GM12878 (cell line): ENCODE measurements around the gene VAV2. TPM values are rescaled to one million over a fixed set of nuclear protein-coding genes. Genes with fewer than 3 reads are reported as not detected.

ENCODE experiments used
- ATAC-seq: fragments of 200-7000 bp; cut with Tn5 transposase; 3 replicates; pipeline ENCODE4 v1.9.1; 2020; ENCODE audit warnings: mild to moderate bottlenecking, moderate library complexity
- BruUV-seq: library from RNA; stranded (reverse); fragments of 400-500 nt; replicated peaks from 2 replicates; lab custom pipeline; 2021; lab: Mats Ljungman, UMichigan
- CTCF ChIA-PET: fragments of 300-600 bp; sonication (Branson Sonifier 250); formaldehyde crosslinking; extraction: SDS; loops from one replicate; lab custom pipeline; 2021; ENCODE audit warnings: inconsistent platforms; lab: Yijun Ruan, JAX
- POLR2A ChIA-PET: fragments of 350-600 bp; formaldehyde crosslinking; extraction: SDS; loops from one replicate; lab custom pipeline; 2021; ENCODE audit warnings: inconsistent platforms; lab: Charles Lee
- RAD21 ChIA-PET: fragments of 300-600 bp; sonication (Branson Sonifier 250); formaldehyde crosslinking; loops from one replicate; lab custom pipeline; 2023; ENCODE audit warnings: antibody characterized with exemption; ENCODE audit not compliant: unreplicated experiment; lab: Charles Lee
- SMC1A ChIA-PET: fragments of 300-600 bp; sonication (Branson Sonifier 250); formaldehyde crosslinking; loops from one replicate; lab custom pipeline; 2023; ENCODE audit not compliant: unreplicated experiment, uncharacterized antibody; lab: Charles Lee
- DNase-seq: peaks from one replicate; pipeline ENCODE4 v3.0.0-alpha.2; 2011; ENCODE audit warnings: low read depth, low spot score
- FAIRE-seq: peaks from 3 replicates; lab custom pipeline; 2011; peaks lifted over from hg19 to GRCh38; lab: Jason Lieb, UNC
- H2AFZ ChIP-seq: 2 replicates; pipeline ENCODE4 v1.6.0; 2011; ENCODE audit warnings: low read depth, low read length, control low read depth; ENCODE audit not compliant: control insufficient read depth
- H3K27ac ChIP-seq: 2 replicates; pipeline ENCODE4 v1.5.1; 2011; ENCODE audit warnings: control low read depth; ENCODE audit not compliant: control insufficient read depth, insufficient read depth
- H3K27me3 ChIP-seq, 2 experiments: replicated peaks in 1 of 2; 2 replicates each; pipeline versions ENCODE4 v1.6.0 to v1.6.1; 2011; ENCODE audit warnings: low read length in 1 of 2; ENCODE audit not compliant: control insufficient read depth in 2 of 2, insufficient read depth in 2 of 2
- H3K36me3 ChIP-seq, 2 experiments: 2 replicates each; pipeline ENCODE4 v1.5.1; 2011; ENCODE audit warnings: low read length in 1 of 2; ENCODE audit not compliant: control insufficient read depth in 2 of 2, insufficient read depth in 2 of 2
- H3K4me1 ChIP-seq: 2 replicates; pipeline ENCODE4 v1.6.1; 2011; ENCODE audit warnings: mild to moderate bottlenecking, low read length, moderate library complexity, mixed read lengths; ENCODE audit not compliant: control insufficient read depth, insufficient read depth
- H3K4me2 ChIP-seq: 2 replicates; pipeline ENCODE4 v1.6.0; 2011; ENCODE audit warnings: control low read depth; ENCODE audit not compliant: control insufficient read depth, insufficient read depth
- H3K4me3 ChIP-seq: fragments of 200-600 bp; sonication (generic); 2 replicates; pipeline ENCODE4 v1.5.1; 2016
- H3K79me2 ChIP-seq: 2 replicates; pipeline ENCODE4 v1.6.0; 2011; ENCODE audit warnings: low read length; ENCODE audit not compliant: control insufficient read depth, insufficient read depth
- H3K9ac ChIP-seq: 2 replicates; pipeline ENCODE4 v1.8.0; 2011; ENCODE audit warnings: low read length, control low read depth, mixed read lengths; ENCODE audit not compliant: control insufficient read depth, insufficient read depth
- H3K9me3 ChIP-seq: replicated peaks from 3 replicates; pipeline ENCODE4 v1.5.1; 2011; ENCODE audit warnings: mild to moderate bottlenecking, low read length; ENCODE audit not compliant: control insufficient read depth, insufficient read depth
- H4K20me1 ChIP-seq: 2 replicates; pipeline ENCODE4 v1.6.0; 2011; ENCODE audit not compliant: control insufficient read depth, insufficient read depth
- BACH1 ChIP-seq: fragments of 450-650 bp; IDR thresholded peaks from 2 replicates; pipeline ENCODE4 v1.6.1; 2017; ENCODE audit warnings: mild to moderate bottlenecking, borderline replicate concordance
- BRCA1 ChIP-seq: IDR thresholded peaks from 2 replicates; pipeline ENCODE4 v1.6.1; 2011; ENCODE audit warnings: low read depth, low read length, improper control_type of control experiment
- CBFB ChIP-seq: IDR thresholded peaks from 2 replicates; pipeline ENCODE4 v1.6.1; 2016; ENCODE audit warnings: antibody characterized with exemption, low read depth
- CREB1 ChIP-seq: IDR thresholded peaks from 2 replicates; pipeline ENCODE4 v1.6.1; 2012; ENCODE audit warnings: low read depth, mild to moderate bottlenecking, inconsistent platforms
- ELK1 ChIP-seq: IDR thresholded peaks from 2 replicates; pipeline ENCODE4 v1.6.1; 2012; ENCODE audit warnings: low read depth, low read length, improper control_type of control experiment
- EP300 ChIP-seq, 2 experiments: fragments of 150-350 bp in 1 of 2; IDR thresholded peaks; 2 replicates each; pipeline ENCODE4 v1.6.1; 2011 to 2012; ENCODE audit warnings: low read depth in 2 of 2, low read length in 2 of 2, borderline replicate concordance in 1 of 2, improper control_type of control experiment in 1 of 2, inconsistent platforms in 1 of 2; ENCODE audit not compliant: control insufficient read depth in 1 of 2
- IRF4 ChIP-seq: IDR thresholded peaks from 2 replicates; pipeline ENCODE4 v1.6.1; 2011; ENCODE audit warnings: low read depth, low read length
- MTA2 ChIP-seq: fragments of 450-650 bp; IDR thresholded peaks from 2 replicates; pipeline ENCODE4 v1.6.1; 2016; ENCODE audit warnings: low read depth, mild to moderate bottlenecking, moderate library complexity
- PAX5 ChIP-seq: IDR thresholded peaks from 2 replicates; pipeline ENCODE4 v1.6.1; 2011; ENCODE audit warnings: low read depth, low read length, borderline replicate concordance
- PBX3 ChIP-seq: IDR thresholded peaks from 2 replicates; pipeline ENCODE4 v1.6.1; 2011; ENCODE audit warnings: mild to moderate bottlenecking, low read depth, low read length, moderate library complexity; ENCODE audit not compliant: insufficient replicate concordance
- RAD51 ChIP-seq: fragments of 450-650 bp; IDR thresholded peaks from 2 replicates; pipeline ENCODE4 v1.6.1; 2016; ENCODE audit warnings: moderate library complexity, mild to moderate bottlenecking, inconsistent platforms
- RCOR1 ChIP-seq: conservative IDR thresholded peaks from 2 replicates; pipeline ENCODE4 v1.6.1; 2012; ENCODE audit warnings: low read depth, low read length, improper control_type of control experiment
- USF1 ChIP-seq: IDR thresholded peaks from 2 replicates; pipeline ENCODE4 v1.6.1; 2011; ENCODE audit warnings: borderline replicate concordance, low read depth, mild to moderate bottlenecking, moderate library complexity, mixed read lengths, low read length; ENCODE audit not compliant: insufficient read depth; ENCODE audit errors: extremely low read length
- WRNIP1 ChIP-seq: IDR thresholded peaks from 2 replicates; pipeline ENCODE4 v1.6.1; 2011; ENCODE audit warnings: low read depth, low read length, improper control_type of control experiment, borderline replicate concordance
- ZNF217 ChIP-seq: fragments of 450-650 bp; IDR thresholded peaks from 2 replicates; pipeline ENCODE4 v1.6.1; 2017; ENCODE audit warnings: antibody characterized with exemption, mild to moderate bottlenecking
- ZNF592 ChIP-seq: fragments of 450-650 bp; IDR thresholded peaks from 2 replicates; pipeline ENCODE4 v1.6.1; 2017; ENCODE audit warnings: mild to moderate bottlenecking, moderate library complexity
- ZNF622 ChIP-seq: fragments of 450-650 bp; IDR thresholded peaks from 2 replicates; pipeline ENCODE4 v1.6.1; 2017; ENCODE audit warnings: mild to moderate bottlenecking, inconsistent platforms
- WGBS: methylation state at CpG from one replicate; pipeline ENCODE4 v1.1.6; 2016; ENCODE audit warnings: low lambda C conversion rate; ENCODE audit not compliant: insufficient replicate concordance, insufficient coverage; ENCODE audit errors: missing lambda C conversion rate; 5-methylcytosine and 5-hydroxymethylcytosine counted together
- in situ Hi-C: fragments of 300-500 bp; cut with MboI; formaldehyde crosslinking; loops from 9 replicates; pipeline ENCODE4 v1.14.3; 2018; ENCODE audit warnings: mixed read lengths
- intact Hi-C: fragments of 100-400 bp; cut with micrococcal nuclease; formaldehyde crosslinking; loops from one replicate; pipeline ENCODE4 v1.14.2; 2022; ENCODE audit not compliant: unreplicated experiment
- polyA plus RNA-seq, 11 experiments: library from polyadenylated mRNA; depleted of rRNA in 4 of 11; unstranded in 6 of 11; stranded (reverse) in 5 of 11; fragments of >200 nt; fragmentation: Nextera tagmentation in 4 of 11; fragmentation: Illumina TruSeq in 1 of 11; extraction: Ambion mirVana in 4 of 11; extraction: Trizol in 1 of 11; gene quantifications; 1 replicate in 1 of 11; 2 replicates in 10 of 11; pipeline versions ENCODE4 v1.2.1 to v1.2.3, GENCODE V29; 2011 to 2016; ENCODE audit warnings: inconsistent platforms in 2 of 11, missing spikeins in 2 of 11, low read depth in 1 of 11
- total RNA-seq, 4 experiments: library from RNA; depleted of rRNA in 3 of 4; stranded (reverse); fragments of >200 nt in 3 of 4; fragmentation: Illumina TruSeq in 1 of 4; extraction: Trizol in 1 of 4; gene quantifications; 2 replicates each; pipeline versions ENCODE4 v1.2.1 to v1.2.3, GENCODE V29; 2013 to 2021

The VAV2 gene
- total and polyA plus RNA-seq, 10 of the 15 experiments (the other 5 are each of a cell fraction or from before 2014, with no cell fraction given), result 0.13 to 43.9 (median 16.9) TPM

GRCh38 chr9:133939171-133939785 lies 52.8 kb downstream of the VAV2 start:
- Histone ChIP-seq H3K9ac (no peak overlapping the region), H3K9me3 (no peaks in the 10 kb centered on the region), H3K27ac (no peak overlapping the region), H3K79me2 (peaks cover 27% of the 10 kb centered on the region)
- no TSS peak for BruUV-seq
- POLR2A ChIA-PET, result no interaction called here
- 91% methylated on average over 22 of the region's 23 CpGs for WGBS
- in situ Hi-C loops, result no loop called here
- no peak for TF ChIP-seq ELK1
- TF ChIP-seq EP300 (IDR thresholded peaks at IDR 0.05; ENCODE audit: borderline replicate concordance in 1 of 2, control insufficient read depth in 1 of 2, low read depth in 2 of 2, low read length in 2 of 2), result no peak
- TF ChIP-seq ZNF622, result no peak
- no peak for TF ChIP-seq PBX3
- no peak for TF ChIP-seq RAD51
- no peak for TF ChIP-seq CBFB
- no peak for TF ChIP-seq WRNIP1
- TF ChIP-seq PAX5, result no peak
- no peak for TF ChIP-seq USF1
- no peak for TF ChIP-seq IRF4
- no peak for TF ChIP-seq ZNF592
- no peak for TF ChIP-seq BACH1
- no peak for TF ChIP-seq CREB1
- no peak for TF ChIP-seq BRCA1
- TF ChIP-seq ZNF217, result no peak
- TF ChIP-seq RCOR1, result no peak
- TF ChIP-seq MTA2, result no peak
- TF ChIP-seq, all 136 proteins: peak for 0
- ChIA-PET SMC1A (no interaction called here), CTCF (no interaction called here), RAD21 (no interaction called here)
- no peak for ATAC-seq
- Histone ChIP-seq H3K4me1 (peaks cover 1% of the 10 kb centered on the region; the same call in 1 of the 2 replicates), H2AFZ (no peak overlapping the region), H4K20me1 (no peaks in the 10 kb centered on the region), H3K4me3 (no peak overlapping the region), H3K4me2 (no peak overlapping the region), H3K36me3 (peaks cover 5 to 12% of the 10 kb centered on the region in 2 experiments; a peak in 3 of 4 replicates), H3K27me3 (no peaks in the 10 kb centered on the region)
- no peak for FAIRE-seq
- DNase-seq, result no peak
- intact Hi-C loops, result no loop called here
